DMS153 treated with DMSO at 0.1 percent for 48 hours (cell line): ENCODE data around the gene RBBP5.

Source experiments
- DNase-seq: peaks from one replicate; lab custom pipeline; 2025; ENCODE audit not compliant: unreplicated experiment; lab: John Stamatoyannopoulos, UW

RBBP5 gene

GRCh38 chr1:205133287-205133686 is 11.5 kb upstream of the RBBP5 start:
- DNase-seq = no peak

GRCh38 chr1:205129447-205130029 is 7.8 kb upstream of the RBBP5 start:
- no peak for DNase-seq

- no peak for DNase-seq
Measured at GRCh38 chr1:205128050-205128449, 6.3 kb upstream of the RBBP5 start.

GRCh38 chr1:205127646-205128045 is 5.9 kb upstream of the RBBP5 start:
- DNase-seq = no peak

GRCh38 chr1:205124726-205125125 is 2.9 kb upstream of the RBBP5 start:
- DNase-seq = no peak

GRCh38 chr1:205122489-205122882 is 708 bp upstream of the RBBP5 start:
- no peak for DNase-seq

GRCh38 chr1:205118752-205119151 is 3.0 kb downstream of the RBBP5 start:
- DNase-seq = no peak

GRCh38 chr1:205111354-205111753 is 10.4 kb downstream of the RBBP5 start:
- DNase-seq = no peak

GRCh38 chr1:205109711-205110110 is 12.1 kb downstream of the RBBP5 start:
- DNase-seq = no peak

- DNase-seq = no peak
Measured at GRCh38 chr1:205109269-205109668, 12.5 kb downstream of the RBBP5 start.

GRCh38 chr1:205108464-205108863 is 13.3 kb downstream of the RBBP5 start:
- DNase-seq = no peak

- no peak for DNase-seq
Measured at GRCh38 chr1:205107327-205107726, 14.5 kb downstream of the RBBP5 start.

- no peak for DNase-seq
Measured at GRCh38 chr1:205102404-205102803, 19.4 kb downstream of the RBBP5 start.

GRCh38 chr1:205098242-205098641 is 23.5 kb downstream of the RBBP5 start:
- DNase-seq = no peak

GRCh38 chr1:205095422-205095821 is 26.4 kb downstream of the RBBP5 start:
- no peak for DNase-seq

GRCh38 chr1:205091043-205091740 is 30.6 kb downstream of the RBBP5 start:
- DNase-seq = no peak

- no peak for DNase-seq
Measured at GRCh38 chr1:205088341-205088740, 33.4 kb downstream of the RBBP5 start.

- no peak for DNase-seq
Measured at GRCh38 chr1:205084360-205084759, 37.4 kb downstream of the RBBP5 start, which contains the start of gene TMEM81. TMEM81 (minus strand) TSS chr1:205084460; CDS start chr1:205084320, 140 bp downstream.

- no peak for DNase-seq
Measured at GRCh38 chr1:205082431-205082830, 39.3 kb downstream of the RBBP5 start.

- no peak for DNase-seq
Measured at GRCh38 chr1:205077934-205078311, 43.9 kb downstream of the RBBP5 start.

- no peak for DNase-seq
Measured at GRCh38 chr1:205077158-205077933, 44.4 kb downstream of the RBBP5 start.

- no peak for DNase-seq
Measured at GRCh38 chr1:205076245-205076761, 45.5 kb downstream of the RBBP5 start.
